ENCODE data around the gene BCAS1. TPM values are rescaled to one million over a fixed set of nuclear protein-coding genes. Genes with fewer than 3 reads are reported as not detected.

The BCAS1 gene
- total and polyA plus RNA-seq, 10 donors = 0.23 to 1.3 (median 0.55) TPM; not detected in 2

- peaks cover 33 to 73% (median 59%) of the 10 kb centered on the region in 6 donors for H3K4me1 ChIP-seq
- H3K27ac ChIP-seq = peak overlapping the region in 1 of 8 donors; percentile 9
- no peak for DNase-seq
- WGBS, 5 donors = 68 to 90% (median 89%) methylated on average over 11 of the region's 11 CpGs
- no peaks in the 10 kb centered on the region for H3K27me3 ChIP-seq (replicated peaks in 1 of 7)
- H3K4me3 ChIP-seq = no peak overlapping the region
- H3K36me3 ChIP-seq = no peaks in the 10 kb centered on the region
- TF ChIP-seq CTCF (IDR thresholded peaks at IDR 0.05 in 8 of 11, conservative IDR thresholded peaks at IDR 0.05 in 3 of 11) = no peak
- no peaks in the 10 kb centered on the region for H3K9me3 ChIP-seq
- intact Hi-C loops (cut with DNase I; ENCODE audit: low total_unique reads) = loop anchor here (10.0 kb wide), 1 partner anchor 344 kb away; no protein-coding TSS in a partner anchor
Observed at GRCh38 chr20:53918949-53919361, 151.4 kb downstream of the BCAS1 start.

GRCh38 chr20:53918020-53918311 lies 152.4 kb downstream of the BCAS1 start:
- DNase-seq = no peak
- peaks cover 26 to 70% (median 51%) of the 10 kb centered on the region in 6 donors for H3K4me1 ChIP-seq

GRCh38 chr20:53917145-53918019 lies 153.0 kb downstream of the BCAS1 start:
- DNase-seq = peak; percentile 76
- Histone ChIP-seq H3K4me3 (no peak overlapping the region), H3K4me1 (peaks cover 26 to 64% (median 46%) of the 10 kb centered on the region in 6 donors), H3K27ac (peak overlapping the region; percentile 87 to 96 (median 92)), H3K9me3 (no peaks in the 10 kb centered on the region), H3K36me3 (no peaks in the 10 kb centered on the region), H3K27me3 (replicated peaks in 1 of 7) (no peaks in the 10 kb centered on the region)
- TF ChIP-seq POLR2AphosphoS5 (IDR thresholded peaks at IDR 0.05) (peak in 2 of 3 donors; percentile 49 to 79), POLR2A (IDR thresholded peaks at IDR 0.05) (peak in 1 of 3 donors; percentile 12), CTCF (IDR thresholded peaks at IDR 0.05 in 8 of 11, conservative IDR thresholded peaks at IDR 0.05 in 3 of 11) (no peak)
- intact Hi-C loops (cut with DNase I; ENCODE audit: low total_unique reads) = loop anchor here (10.0 kb wide), 1 partner anchor 343 kb away; no protein-coding TSS in a partner anchor
- 27 to 48% (median 29%) methylated on average over 10 of the region's 10 CpGs for WGBS, 5 donors

More at GRCh38 chr20:53918020-53918311, 152.4 kb downstream of the BCAS1 start:
- Histone ChIP-seq H3K27ac (peak overlapping the region in 7 of 8 donors; percentile 89 to 96 (median 93)), H3K4me3 (no peak overlapping the region), H3K27me3 (replicated peaks in 1 of 7) (no peaks in the 10 kb centered on the region), H3K36me3 (no peaks in the 10 kb centered on the region), H3K9me3 (no peaks in the 10 kb centered on the region)
- TF ChIP-seq POLR2A (IDR thresholded peaks at IDR 0.05) = no peak
- intact Hi-C loops (cut with DNase I; ENCODE audit: low total_unique reads) = loop anchor here (10.0 kb wide), 1 partner anchor 343 kb away; no protein-coding TSS in a partner anchor

- WGBS, 5 donors = 44 to 56% (median 51%) methylated on average over 2 of the region's 2 CpGs
- no peaks in the 10 kb centered on the region for H3K36me3 ChIP-seq
Observed at GRCh38 chr20:53916173-53916512, 154.3 kb downstream of the BCAS1 start.

More at GRCh38 chr20:53916173-53916512, 154.3 kb downstream of the BCAS1 start:
- Histone ChIP-seq H3K4me3 (peak overlapping the region in 6 of 8 donors; percentile 42 to 73 (median 51)), H3K4me1 (peaks cover 26 to 52% (median 38%) of the 10 kb centered on the region in 6 donors), H3K9me3 (no peaks in the 10 kb centered on the region), H3K27me3 (replicated peaks in 1 of 7) (no peaks in the 10 kb centered on the region), H3K27ac (peak overlapping the region; percentile 87 to 96 (median 92))
- TF ChIP-seq CTCF (IDR thresholded peaks at IDR 0.05 in 8 of 11, conservative IDR thresholded peaks at IDR 0.05 in 3 of 11) (peak in 2 of 11 experiments; percentile 37 to 53), POLR2A (IDR thresholded peaks at IDR 0.05) (no peak)
- intact Hi-C loops (cut with DNase I; ENCODE audit: low total_unique reads) = loop anchor here (10.0 kb wide), 1 partner anchor 341 kb away; no protein-coding TSS in a partner anchor
- no peak for DNase-seq
